ENCODE data around the gene CFAP20DC.
A peak's percentile ranks its signal among the peaks of the same experiment; 100 is the strongest.
"Not testable (repeated sequence)": the region's sequence is repeated elsewhere in the genome, so short reads cannot be mapped to it uniquely, and the experiment has no call there.

Gene CFAP20DC

DNA sequence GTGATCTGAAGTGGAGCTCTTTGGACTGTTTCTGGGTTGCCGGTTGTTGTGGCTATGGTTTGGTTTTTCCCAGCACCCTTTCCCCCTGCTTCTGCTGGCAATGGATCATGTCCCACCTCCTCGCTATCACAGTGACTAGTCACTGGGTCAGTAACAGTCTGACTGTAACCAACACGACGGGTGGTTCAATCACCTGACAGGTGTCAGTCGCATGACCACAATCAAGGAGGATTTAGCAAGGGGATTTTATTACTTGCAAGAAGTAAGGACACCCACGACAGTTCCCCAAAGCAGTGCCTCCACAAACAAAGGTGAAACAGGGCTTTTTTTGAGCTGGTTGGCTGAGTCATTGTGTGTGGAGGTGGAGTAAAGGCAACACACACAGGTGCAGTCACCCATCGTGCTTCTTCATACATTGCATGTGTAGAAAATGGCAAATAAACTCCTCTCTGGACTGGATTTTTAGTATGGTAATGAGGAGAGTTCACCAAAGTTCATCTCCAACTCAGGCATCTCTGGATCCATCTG is 324.4 kb downstream of the CFAP20DC start:
- no peak for DNase-seq

DNA sequence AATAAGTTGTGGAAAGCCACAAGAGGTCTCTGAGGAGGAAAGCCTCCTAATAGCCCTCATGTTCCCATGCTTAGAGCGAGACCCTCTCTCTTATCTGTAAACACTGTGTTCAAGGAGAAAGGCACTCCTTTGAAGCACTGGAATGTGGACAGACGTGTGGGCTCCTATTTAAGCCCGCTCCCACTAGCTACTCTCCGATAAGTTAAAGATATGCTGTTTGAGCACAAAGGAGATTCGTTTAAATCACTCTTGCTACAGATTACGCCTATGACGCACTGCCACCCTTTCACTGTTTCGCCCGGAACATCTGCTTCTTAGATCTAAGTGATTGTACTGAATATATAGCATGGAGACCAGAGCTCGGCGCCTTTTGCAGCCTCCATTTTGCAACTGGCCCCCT is 325.5 kb downstream of the CFAP20DC start:
- no peak for DNase-seq

DNA sequence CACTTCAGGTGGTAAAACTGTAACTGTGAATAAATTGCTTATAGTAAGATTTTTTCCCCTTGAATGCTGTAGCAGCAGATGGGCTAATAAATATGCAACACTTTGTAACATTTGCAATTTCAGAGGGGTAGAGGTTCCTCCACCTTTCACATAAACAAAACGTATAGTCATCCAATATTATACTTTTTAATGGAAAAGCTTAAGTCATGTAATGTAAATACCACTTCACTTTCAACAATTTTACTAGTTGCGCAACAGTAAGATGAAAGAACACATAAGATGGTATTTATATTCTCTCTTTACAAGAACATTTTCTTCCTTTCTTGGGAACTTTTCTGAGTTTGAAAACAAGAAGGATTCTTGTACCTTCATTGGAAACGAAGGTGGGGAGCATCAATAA is 326.7 kb downstream of the CFAP20DC start:
- no peak for DNase-seq

DNA sequence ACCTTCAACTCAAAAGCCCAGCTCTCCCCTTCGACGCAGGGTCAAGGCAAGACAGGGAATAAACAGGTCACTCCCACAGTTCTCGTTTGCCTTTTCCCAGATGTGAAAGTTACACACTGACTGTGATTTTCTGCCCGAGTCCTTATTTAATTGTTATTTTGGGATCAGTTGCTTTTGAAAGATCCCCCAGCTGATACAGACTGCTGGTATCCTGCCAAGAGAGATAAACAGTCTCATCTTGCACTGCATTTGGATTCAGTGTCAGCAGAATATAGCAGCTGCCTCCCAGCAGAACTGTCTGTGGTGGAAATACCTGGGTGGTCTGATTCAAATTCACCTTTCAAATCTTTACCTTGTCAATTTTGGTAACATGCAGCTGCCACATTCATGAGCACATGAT is 327.3 kb downstream of the CFAP20DC start:
- peak in 1 of 2 experiments; percentile 58 for DNase-seq

DNA sequence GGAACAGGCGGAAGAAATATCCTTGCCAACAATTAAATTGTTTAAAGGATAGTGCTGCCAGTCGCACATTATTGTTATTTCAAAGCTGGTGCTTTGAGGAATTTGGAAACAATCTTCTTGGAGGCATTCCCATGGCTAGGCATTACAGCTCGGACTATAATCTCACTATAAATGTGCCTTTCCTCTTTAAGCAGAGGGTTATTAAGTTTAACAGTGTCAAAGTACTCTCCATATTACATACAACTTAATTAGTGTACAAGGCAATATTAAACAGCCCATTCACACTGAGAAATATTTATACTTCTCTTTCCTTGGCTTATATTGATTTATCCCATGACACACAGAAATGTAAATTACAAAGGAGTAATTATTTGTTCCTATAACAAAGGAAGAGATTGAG is 329.3 kb downstream of the CFAP20DC start:
- DNase-seq = no peak

DNA sequence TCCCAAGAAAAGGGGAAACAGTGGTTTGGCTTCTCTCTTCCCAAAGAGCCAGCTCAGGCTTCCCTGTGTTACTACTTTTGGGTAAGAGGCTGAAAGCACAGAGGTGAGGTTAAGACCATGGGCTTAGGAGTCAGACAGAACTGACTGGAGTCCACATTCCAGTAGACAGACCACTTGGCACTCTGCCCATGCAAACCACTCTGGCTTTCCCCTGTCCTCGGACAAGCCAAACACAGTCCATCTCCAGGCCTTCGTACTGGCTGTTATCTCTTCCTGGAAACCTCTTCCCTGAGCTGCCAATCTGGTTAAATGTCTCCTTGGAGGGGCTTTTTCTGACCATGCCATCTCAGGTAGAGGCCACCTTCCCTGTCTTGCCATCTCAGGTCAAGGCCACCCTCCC is 330.1 kb downstream of the CFAP20DC start:
- no peak for DNase-seq

DNA sequence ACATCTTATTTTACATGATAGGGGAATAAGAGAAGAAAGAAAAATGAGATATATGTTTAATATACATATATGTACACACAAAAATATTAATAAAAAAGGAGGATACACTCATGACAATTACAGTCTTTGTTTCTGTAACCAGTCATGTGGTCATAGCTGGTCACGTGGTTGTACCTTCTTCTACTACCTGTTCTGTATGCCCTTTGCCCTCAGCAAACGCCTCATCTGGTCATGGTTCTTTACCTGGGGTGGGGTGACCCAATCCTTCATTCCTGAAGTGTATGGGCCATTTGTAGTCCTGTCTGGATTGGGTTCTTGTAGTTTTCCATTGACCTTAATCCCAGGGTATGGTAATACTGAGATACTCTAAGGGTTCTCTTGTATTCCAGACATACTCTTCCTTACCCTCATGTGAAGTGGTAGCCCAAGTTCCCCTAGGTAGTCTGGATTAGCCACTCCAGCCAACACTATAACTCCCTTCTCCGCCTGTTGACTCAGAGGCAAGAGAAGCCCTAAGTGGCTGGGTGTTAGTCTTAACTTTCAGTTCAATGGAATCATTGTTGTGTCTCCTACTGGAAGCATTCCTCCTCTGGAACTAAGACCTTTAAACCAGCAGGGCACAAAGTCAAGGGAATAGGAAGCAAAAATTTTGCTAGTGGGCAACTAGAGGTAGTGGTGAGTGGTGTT is 336.0 kb downstream of the CFAP20DC start:
- no peak for DNase-seq

DNA sequence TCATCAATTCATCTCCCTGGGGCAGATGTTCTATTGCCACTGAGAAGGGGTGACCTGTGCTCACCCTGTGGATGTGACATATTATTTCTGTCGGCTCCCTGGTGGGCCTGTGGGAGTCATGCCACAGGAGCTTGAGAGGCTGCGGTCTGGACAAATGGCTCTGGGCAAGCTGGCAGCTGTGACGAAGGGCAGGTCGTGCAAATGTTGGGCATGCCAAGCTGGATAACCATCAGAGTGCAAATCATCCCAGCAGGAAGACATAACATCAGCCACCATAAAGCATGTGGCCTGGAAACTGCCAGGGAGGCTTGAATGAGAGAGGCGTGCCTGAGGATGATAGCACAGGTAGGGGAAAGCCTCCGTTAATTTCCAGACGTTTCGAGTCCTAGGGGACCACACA is 338.0 kb downstream of the CFAP20DC start:
- DNase-seq = peak in 1 of 2 experiments; percentile 19

DNA sequence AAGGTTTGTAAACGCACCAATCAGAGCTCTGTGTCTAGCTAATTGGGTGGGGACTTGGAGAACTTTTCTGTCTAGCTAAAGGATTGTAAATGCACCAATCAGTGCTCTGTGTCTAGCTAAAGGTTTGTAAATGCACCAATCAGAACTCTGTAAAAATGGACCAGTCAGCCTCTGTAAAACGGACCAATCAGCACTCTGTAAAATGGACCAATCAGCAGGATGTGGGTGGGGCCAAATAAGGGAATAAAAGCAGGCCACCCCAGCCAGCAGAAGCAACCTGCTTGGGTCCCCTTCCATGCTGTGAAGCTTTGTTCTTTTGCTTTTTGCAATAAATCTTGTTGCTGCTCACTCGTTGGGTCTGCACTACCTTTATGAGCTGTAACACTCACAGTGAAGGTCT is 340.8 kb downstream of the CFAP20DC start:
- DNase-seq = not testable (repeated sequence)

DNA sequence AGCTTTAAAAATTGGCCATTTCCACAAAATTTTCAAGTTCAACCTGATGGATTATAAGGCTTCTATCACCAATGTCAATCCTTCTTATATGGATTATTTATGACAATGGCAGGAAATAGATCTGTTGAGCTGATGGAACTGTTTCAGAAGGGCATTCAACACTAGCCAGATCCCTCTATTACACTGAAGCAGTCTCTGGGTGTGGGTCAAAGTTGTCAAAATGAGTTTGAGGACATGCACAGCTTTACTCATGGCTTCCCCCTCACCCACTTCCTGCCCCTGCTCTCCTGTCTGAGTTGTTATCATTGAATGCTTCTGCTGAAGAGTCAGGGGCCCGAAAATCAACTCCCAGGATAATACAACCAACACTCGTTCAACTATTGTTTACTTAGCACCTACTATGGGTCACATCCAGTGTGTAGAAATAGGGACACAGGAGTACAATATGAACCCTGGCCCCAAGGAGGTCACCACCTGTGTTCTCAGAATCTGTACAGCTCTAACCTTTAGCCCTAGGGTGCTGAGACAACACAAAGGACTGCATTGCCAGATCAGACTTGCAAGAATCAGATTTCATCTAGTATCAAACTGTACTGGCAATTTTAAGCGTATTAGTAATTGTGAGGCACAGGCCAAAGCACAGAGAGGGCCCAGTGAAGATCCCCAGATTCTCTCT is 341.6 kb downstream of the CFAP20DC start:
- no peak for DNase-seq

DNA sequence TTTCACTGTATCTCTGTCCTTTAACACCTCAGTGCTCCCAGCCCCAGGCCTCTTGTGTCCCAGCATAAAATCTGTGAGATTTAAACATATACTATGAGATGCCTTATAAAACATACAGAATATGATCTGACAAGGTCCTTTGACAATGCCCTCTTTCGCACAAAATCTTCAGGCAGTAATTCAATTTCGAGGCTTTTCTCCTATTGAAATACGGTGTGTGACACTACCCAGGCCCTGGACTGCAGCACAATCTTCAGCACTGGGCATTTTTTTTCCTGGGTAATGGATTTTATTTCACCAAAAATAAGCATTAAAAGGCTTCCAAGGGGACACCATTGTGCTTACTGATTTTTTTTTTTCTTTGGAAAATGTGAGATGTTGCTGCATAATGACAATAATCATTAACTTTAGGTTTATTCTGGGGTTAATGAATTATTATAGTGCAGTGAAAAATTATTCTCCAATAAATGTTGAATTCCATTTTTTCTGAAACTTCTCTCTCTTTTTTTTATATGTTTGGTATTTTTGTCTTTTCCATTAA is 342.4 kb downstream of the CFAP20DC start:
- no peak for DNase-seq

DNA sequence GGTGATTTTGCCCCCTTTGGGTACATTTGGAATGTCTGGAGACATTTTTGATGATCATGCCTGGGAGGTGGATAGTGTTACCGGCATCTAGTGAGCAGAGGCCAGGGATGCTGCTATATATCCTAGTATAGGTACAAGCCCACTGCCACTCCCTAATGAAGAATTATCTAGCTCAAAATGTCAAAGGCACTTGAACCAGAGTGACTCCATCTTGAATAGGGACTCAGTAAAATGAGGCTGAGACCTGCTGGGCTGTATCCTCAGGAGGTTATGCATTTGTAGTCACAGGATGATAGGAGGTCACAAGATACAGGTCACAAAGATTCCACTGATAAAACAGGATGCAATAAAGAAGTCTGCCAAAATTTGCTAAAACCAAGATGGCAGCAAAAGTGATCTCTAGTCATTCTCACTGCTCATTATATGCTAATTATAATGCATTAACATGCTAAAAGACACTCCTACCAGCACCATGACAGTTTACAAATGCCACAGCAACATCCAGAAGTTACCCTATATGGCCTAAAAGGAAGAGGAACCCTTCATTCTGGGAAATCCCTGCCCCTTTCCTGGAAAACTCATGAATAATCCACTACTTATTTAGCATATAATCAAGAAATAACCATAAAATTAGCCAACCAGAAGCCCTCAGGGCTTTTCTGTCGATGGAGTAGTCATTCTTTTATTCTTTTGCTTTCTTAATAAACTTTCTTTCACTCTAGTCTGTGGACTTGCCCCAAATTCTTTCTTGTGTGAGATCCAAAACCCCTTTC is 343.2 kb downstream of the CFAP20DC start:
- no peak for DNase-seq

DNA sequence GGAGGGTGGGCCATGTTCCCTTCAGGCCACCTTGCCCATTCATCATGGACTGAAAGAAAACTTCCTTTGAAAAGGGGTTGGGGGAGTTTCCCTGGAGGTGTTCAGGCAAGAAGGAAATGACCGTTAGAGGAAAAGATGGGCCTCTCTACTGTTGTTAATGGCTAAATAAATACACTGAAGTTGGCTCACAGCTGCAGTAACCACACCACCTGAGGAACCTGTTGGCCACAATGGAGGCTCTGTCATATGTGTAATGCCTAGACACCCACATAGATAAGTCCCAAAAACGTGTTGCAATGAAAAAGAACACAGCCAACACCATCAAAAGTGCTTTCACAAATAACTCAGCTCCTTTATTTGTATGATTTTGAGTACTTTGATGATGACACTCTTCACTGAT is 345.1 kb downstream of the CFAP20DC start:
- no peak for DNase-seq

DNA sequence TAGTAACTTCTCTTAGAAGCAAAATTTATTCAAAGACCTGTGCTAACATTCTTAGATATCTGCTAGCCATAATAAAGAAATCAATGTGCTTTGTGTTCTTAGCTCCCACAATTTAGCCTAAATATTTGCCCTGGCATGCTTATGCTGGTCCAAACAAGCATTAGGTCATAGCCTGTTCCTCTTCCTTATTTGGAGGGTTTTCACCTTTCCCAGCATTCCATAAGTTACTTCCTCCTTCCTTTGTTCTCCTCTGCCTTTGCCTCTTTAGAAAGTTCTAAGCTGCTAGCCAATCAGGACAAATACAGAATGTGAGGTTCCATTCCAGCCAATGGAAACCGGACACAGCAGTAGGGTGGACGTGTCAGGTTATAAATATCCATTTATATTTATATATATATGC is 345.5 kb downstream of the CFAP20DC start:
- DNase-seq = not testable (repeated sequence)

DNA sequence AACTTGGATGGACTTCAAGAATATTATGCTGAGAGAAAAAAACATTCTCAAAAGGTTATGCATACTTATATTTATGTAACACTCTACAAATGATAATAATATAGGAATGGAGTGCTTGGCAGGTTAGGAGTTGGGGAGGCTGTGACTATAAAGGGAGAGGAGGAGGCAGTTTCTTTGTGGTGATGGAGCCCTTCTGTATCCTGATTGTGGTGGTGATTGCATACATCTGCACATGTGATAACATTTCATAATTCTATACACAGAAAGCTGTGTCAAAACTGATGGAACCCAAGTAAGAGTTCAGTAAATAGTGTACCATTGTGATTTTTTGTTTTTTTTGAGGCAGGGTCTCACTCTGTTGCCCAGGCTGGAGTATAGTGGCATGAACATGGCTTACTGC is 351.6 kb downstream of the CFAP20DC start:
- no peak for DNase-seq

DNA sequence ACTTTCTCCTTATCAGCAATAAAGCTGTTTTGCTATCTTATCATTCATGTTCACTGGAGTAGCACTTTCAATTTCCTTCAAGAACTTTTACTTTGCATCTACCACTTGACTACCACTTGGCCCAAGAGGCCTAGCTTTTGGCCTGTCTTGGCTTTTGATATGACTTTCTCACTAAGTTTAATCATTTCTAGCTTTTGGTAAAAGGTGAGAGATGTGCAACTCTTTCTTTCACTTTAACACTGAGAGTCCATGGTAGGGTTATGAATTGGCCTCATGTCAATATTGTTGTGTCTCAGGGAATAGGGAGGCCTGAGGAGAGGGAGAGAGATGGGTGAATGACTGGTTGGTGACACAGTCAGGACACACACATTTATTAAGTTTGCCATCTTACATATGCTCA is 352.3 kb downstream of the CFAP20DC start:
- DNase-seq = no peak

DNA sequence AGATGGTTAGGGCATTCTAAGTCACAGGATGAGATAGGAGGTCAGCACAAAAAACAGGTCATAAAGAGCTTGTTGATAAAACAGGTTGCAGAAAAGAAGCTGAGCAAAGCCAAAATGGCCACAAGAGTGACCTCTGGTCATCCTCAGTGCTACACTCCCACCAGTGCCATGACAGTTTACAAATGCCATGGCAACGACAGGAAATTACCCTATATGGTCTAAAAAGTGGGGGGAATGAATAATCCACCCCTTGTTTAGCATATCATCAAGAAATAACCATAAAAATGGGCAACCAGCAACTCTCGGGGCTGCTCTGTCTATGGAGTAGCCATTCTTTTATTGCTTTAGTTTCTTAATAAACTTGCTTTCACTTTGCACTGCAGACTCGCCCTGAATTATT is 353.0 kb downstream of the CFAP20DC start:
- DNase-seq = not testable (repeated sequence)

DNA sequence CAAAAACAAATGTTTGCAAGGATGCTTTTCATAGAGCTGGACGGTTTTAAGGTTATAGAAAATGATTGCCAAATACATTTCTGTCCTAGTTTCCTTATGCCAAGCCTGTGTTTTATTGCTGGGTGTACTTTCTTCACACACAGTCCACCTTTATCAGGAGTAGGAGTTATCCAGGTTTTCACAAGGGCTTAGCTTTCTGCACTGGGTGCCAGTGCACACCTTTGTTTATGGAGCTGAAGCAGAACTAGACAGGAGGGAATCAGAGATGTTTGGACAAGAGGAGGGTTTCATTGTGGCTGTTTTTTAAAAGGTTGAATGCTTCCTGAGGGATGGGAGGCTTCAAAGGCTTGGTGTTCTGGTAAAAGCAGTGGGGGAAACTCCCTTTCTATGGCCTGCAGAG is 353.7 kb downstream of the CFAP20DC start:
- no peak for DNase-seq

DNA sequence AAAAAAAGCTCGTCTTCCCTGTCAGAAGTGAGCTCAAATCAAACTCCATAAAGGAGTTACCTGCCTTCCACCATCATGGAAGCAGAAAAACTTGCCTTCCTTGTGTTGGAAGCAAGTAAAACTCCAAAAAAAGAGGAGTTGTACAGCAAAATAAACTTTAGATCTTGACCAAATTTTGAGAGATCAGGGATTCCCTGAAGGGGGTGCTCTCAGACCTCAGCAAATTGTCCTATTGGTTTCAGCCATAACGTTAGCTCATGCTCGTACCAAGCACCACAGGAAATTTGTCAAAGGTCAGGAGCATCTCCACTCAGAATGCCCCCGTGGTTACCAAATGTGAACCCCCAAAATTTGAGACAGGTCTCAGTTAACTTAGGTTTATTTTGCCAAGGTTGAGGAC is 354.5 kb downstream of the CFAP20DC start:
- DNase-seq = not testable (repeated sequence)

DNA sequence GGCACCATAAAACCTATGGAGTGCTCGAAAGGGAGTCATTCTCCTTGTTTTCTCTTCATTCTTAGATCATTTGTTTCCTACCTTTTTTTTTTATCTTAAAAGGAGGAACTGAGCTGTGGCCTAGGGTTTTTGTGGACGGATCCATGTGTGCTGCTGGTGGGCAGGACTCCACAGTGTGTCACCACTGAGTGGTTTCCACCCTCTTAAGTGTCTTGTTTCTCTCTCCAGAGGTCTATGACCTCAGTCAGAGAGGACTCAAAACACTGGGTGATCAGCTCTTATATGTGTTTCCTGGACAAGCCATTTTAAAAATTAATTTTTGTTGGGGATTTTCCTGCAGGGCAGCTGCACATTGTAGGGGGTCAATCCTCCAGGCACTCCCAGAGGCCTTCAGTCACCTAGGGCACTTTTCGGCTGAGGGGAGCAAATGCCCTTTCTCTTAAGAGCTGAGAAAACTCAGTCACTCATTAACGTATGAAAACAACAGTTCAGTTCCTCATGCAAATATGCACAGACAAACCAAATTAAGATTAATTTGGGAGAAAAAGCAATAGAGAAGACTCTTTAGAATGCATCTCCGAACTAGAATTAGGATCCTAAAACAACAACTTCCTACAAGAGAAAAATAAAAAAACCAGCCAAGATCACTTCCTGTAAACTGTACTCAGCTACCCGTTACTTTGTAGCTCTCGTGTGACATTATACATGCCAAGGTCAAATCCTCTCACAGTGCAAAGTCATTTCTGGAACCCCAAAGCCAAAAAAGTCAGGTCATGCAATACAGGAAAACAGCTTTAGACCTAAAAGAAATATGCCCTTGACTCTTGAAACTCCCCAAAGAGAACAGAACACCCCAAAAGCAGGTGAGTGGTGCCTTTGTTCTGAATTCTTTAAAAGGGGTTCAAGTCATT is 355.6 kb downstream of the CFAP20DC start:
- DNase-seq = no peak

DNA sequence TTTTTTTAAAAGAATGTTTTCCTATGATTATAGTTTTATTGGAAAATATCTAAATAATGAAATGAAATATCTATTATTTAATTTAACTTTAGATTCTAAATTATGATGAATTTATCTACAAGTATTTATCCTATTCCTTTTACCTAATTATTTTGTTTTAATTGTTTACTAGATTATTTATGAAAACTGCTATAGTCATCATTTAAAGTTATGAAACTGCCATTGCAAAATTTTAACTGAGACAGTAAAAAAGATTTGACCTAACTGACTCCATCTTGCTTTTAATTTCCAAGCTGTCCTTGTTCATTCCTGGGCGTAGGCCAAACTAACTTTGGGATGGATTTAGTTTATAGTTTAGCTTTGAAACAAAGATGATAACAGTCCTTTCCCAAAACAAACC is 357.3 kb downstream of the CFAP20DC start:
- no peak for DNase-seq

All from NCI-H2081 (cell line).